Fibroblast of mammary gland (primary cell): ENCODE data around the gene MTCH1.
"Not testable (repeated sequence)": the region's sequence is repeated elsewhere in the genome, so short reads cannot be mapped to it uniquely, and the experiment has no call there.

Source experiments
- DNase-seq: peaks from one replicate; pipeline ENCODE4 v3.0.0-alpha.2; 2010; ENCODE audit warnings: low read depth
- H3K4me3 ChIP-seq: 2 replicates; pipeline ENCODE4 v1.5.1; 2011; ENCODE audit warnings: low read depth, mild to moderate bottlenecking, low read length, moderate library complexity; ENCODE audit not compliant: control insufficient read depth
- TF ChIP-seq, protein P1 (sequence below): conservative IDR thresholded peaks from 2 replicates; pipeline ENCODE4 v1.5.1; 2011; ENCODE audit warnings: low read depth, low read length, inconsistent platforms; ENCODE audit not compliant: control insufficient read depth, insufficient read depth

MTCH1 gene

DNA sequence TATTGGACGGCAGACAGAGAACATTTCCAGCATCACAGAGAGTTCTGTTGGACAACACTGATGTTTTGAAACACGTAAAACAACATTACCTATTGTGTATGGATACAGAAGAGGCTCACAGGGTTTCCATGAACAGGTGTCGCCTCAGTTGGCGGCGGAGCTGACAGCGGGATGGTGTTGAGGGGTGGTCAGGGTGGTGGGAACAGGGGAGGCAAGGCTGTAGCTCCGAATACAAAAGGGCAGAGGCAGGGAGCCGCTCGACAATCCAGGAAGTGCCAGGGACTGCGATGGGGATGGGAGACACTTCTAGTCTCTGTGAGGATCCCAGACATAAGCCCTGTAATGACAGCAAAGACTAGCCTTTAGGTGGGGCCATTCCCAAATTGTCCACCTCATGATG is 46.0 kb downstream of the MTCH1 start:
- TF ChIP-seq, protein P1, sequence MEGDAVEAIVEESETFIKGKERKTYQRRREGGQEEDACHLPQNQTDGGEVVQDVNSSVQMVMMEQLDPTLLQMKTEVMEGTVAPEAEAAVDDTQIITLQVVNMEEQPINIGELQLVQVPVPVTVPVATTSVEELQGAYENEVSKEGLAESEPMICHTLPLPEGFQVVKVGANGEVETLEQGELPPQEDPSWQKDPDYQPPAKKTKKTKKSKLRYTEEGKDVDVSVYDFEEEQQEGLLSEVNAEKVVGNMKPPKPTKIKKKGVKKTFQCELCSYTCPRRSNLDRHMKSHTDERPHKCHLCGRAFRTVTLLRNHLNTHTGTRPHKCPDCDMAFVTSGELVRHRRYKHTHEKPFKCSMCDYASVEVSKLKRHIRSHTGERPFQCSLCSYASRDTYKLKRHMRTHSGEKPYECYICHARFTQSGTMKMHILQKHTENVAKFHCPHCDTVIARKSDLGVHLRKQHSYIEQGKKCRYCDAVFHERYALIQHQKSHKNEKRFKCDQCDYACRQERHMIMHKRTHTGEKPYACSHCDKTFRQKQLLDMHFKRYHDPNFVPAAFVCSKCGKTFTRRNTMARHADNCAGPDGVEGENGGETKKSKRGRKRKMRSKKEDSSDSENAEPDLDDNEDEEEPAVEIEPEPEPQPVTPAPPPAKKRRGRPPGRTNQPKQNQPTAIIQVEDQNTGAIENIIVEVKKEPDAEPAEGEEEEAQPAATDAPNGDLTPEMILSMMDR: no peak
- no peak for DNase-seq
- H3K4me3 ChIP-seq: no peak overlapping the region

DNA sequence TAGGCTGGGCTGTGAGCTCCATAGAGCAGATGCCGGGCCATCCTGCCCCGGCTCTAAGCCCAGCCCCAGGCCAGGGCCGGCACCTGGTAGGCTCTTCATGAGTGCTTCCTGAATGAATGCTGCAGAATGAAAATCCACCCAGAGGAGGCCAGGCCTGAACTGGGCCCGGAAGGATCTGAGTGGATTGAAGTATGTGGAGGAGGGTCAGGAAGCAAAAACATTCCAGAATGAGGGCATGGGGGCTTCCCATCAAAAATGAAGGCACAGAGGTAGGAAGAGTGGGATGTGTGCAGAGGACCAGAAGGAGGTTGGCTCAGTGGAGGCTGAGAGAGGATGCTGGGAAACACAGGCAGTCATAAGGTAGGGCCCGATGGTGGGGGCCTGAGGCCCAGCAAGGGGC is 47.0 kb downstream of the MTCH1 start:
- H3K4me3 ChIP-seq, DNase-seq: not testable (repeated sequence)

DNA sequence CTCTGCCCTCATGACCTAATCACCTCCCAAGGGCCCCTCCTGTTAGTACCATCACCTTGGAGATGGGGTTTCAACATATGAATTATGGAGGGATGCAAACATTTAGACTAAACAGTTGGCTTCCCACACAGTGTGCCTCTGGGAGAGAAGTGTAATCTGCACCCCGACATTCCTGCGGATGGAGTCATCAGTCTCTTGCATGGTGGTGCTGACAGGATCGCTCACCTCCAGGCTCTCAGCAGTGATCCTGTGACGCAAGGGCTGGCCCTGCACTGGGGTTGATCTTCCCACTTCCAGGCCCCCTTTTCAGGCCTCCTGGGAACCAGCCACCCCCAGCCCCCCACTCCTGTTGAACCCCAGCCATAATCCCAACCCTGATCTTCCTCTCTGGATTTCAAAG is 47.5 kb downstream of the MTCH1 start:
- TF ChIP-seq, protein P1: no peak
- peak; percentile 84 for DNase-seq
- no peak overlapping the region for H3K4me3 ChIP-seq

DNA sequence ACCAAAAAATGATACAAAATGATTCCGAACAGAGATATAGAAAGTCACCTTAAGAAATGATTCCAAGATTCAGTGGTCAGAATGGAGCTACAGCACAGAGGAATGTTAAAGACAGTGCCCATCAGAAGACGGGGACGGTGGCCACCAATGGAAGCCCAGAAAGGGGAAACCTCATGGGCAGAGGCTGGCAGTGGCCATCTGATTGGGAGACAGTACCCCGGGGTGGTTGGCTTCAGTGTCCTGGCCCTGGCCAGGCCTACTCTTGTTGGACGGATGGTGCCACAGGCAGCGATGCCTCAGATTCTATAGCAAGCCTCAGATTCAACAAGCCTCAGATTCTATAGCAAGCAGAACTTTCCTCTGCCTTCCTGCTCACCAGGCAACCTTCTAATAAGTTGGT is 48.1 kb downstream of the MTCH1 start:
- H3K4me3 ChIP-seq: no peak overlapping the region
- DNase-seq: no peak
- TF ChIP-seq, protein P1: no peak

DNA sequence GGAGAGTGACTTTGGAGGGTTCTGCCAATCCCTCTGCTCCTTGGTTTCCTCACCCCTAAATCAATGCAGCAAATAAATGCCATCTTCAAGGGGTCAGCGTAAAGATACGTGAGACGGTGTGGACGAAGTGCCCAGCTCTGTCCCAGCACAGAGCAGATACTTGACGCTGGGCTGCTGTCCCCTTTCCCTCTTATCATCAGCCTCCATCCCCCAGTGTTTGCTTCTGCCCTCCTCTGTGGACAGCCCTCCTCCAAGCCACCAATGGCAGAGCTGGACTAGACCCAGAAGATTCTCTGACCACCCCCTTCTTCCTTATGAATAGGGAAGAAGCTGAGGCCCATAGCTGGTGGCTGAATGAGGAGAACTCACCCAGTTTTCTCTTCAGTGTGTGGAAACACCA is 49.2 kb downstream of the MTCH1 start:
- no peak for DNase-seq

DNA sequence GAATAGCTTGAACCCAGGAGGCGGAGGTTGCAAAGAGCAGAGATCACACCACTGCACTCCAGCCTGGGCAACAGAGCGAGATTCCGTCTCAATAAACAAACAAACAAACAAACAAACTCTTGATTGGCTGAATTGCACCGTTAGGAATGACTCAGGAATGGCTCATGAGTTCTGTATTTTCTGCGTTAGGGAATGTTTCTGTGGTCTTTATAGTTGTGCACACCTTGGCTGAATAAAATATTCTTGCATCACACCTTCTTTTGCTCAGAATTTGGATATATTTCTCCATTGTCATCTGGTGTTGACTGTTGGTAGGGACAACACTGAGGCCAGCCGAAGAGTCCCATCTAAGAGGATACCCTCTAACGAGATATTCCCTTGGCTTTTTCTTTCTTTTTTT is 51.1 kb downstream of the MTCH1 start:
- H3K4me3 ChIP-seq: no peak overlapping the region
- TF ChIP-seq, protein P1: no peak
- no peak for DNase-seq

More for the DNA sequence above, 49.2 kb downstream of the MTCH1 start:
- no peak overlapping the region for H3K4me3 ChIP-seq
- TF ChIP-seq, protein P1: no peak

DNA sequence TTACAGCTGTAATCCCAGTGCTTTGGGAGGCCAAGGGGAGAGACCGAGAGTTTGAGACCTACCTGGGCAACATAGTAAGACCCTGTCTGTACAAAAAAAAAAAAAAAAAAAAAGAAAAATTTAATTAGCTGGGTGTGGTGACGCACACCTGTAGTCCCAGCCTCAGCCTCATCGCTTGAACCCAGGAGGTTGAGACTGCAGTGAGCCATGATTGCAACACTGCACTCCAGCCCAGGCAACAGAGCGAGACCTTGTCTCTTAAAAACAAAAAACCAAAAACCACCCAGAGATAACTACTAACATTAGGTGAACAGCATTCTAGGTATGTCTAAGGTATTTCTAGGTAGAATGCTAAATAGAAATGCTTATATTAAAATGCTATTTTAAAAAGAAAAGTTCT is 52.5 kb downstream of the MTCH1 start:
- H3K4me3 ChIP-seq: no peak overlapping the region
- TF ChIP-seq, protein P1: no peak
- DNase-seq: no peak
